ENCODE measurements around the gene CDC42BPG. TPM values are rescaled to one million over a fixed set of nuclear protein-coding genes. Genes with fewer than 3 reads are reported as not detected.

Gene CDC42BPG
- total and polyA plus RNA-seq, 11 donors: 0.12 to 0.50 (median 0.20) TPM; not detected in 1

DNA sequence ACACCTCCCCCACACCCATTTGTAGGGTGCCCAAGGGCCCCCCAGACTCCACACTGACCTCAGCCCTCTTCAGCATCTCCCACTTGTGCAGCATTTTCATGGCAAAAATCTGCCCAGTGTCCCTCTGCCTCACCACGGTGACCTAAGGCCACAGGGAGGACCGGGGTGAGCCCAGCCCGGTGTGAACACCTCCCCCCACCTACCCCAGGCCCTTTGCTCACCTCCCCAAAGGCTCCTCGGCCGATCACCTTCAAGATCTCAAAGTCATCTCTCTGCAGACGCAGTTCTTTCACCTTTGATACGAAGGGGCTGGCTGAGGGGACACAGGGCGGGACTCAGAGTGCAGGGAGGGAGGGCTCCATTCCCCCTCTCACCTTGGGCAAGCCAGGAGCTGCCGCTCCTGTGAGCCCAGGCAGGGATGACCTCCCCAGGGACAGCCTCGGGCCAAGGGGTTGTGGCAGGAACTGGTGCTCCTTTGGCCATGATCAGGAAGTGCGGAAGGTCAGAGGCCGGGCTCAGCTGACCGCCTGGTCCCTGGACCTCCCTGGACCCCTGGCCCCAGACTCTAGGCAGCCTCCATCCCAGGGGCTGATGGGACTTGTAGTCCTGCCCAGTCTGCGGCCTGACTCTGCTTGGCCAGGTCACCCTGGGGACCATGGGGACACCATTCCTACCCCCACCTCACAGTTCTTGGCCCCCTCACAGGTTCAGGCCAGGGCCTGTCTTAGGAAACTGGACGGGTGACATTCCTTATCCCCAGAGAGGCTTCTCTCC, 2.7 kb downstream of the CDC42BPG start:
- intact Hi-C loops (cut with DNase I): loop anchor here in 8 of 10 donors (5.0 to 10.0 kb wide), 5 partner anchors 153 to 273 kb away; partner anchors contain the start of genes ARL2 (in 4 of the 8), TM7SF2 (in 2 of the 8), ZNHIT2 (in 2 of the 8) and BATF2 (in 1 of the 8)
- H3K4me1 ChIP-seq: peaks cover 0 to 13% (median 6%) of the 10 kb centered on the region in 12 donors
- H3K27ac ChIP-seq: no peak overlapping the region
- H3K36me3 ChIP-seq: no peaks in the 10 kb centered on the region
- no peaks in the 10 kb centered on the region for H3K9me3 ChIP-seq
- 89 to 96% (median 91%) methylated on average over 8 to 15 of the region's 15 CpGs for WGBS, 4 donors
- no peak for TF ChIP-seq CTCF (IDR thresholded peaks at IDR 0.05)
- no peak for TF ChIP-seq POLR2A (IDR thresholded peaks at IDR 0.05)
- H3K4me3 ChIP-seq: no peak overlapping the region
- peaks cover 0 to 4% (median 0%) of the 10 kb centered on the region in 9 donors for H3K27me3 ChIP-seq
- ATAC-seq (no peak), DNase-seq (no peak)

- ATAC-seq (no peak), DNase-seq (no peak)
- H3K4me3 ChIP-seq: no peak overlapping the region
- WGBS, 4 donors: 89 to 92% (median 89%) methylated on average over 7 to 24 of the region's 24 CpGs
- TF ChIP-seq POLR2A (IDR thresholded peaks at IDR 0.05): no peak
- TF ChIP-seq CTCF (IDR thresholded peaks at IDR 0.05): no peak
- intact Hi-C loops (cut with DNase I): loop anchor here in 8 of 10 donors (5.0 to 10.0 kb wide), 5 partner anchors 155 to 275 kb away; partner anchors contain the start of genes ARL2 (in 4 of the 8), TM7SF2 (in 2 of the 8), ZNHIT2 (in 2 of the 8) and BATF2 (in 1 of the 8)
- no peaks in the 10 kb centered on the region for H3K9me3 ChIP-seq
- no peaks in the 10 kb centered on the region for H3K36me3 ChIP-seq
- peaks cover 0 to 4% (median 0%) of the 10 kb centered on the region in 9 donors for H3K27me3 ChIP-seq
- H3K4me1 ChIP-seq: peaks cover 0 to 12% (median 6%) of the 10 kb centered on the region in 12 donors
- no peak overlapping the region for H3K27ac ChIP-seq
Measured at GRCh38 chr11:64839887-64840782, 4.3 kb downstream of the CDC42BPG start.

- TF ChIP-seq POLR2A (IDR thresholded peaks at IDR 0.05): no peak
- TF ChIP-seq CTCF (IDR thresholded peaks at IDR 0.05): no peak
- intact Hi-C loops (cut with DNase I): no loop called here
- H3K27ac ChIP-seq: no peak overlapping the region
- no peak overlapping the region for H3K4me3 ChIP-seq
- H3K36me3 ChIP-seq: no peaks in the 10 kb centered on the region
- no peaks in the 10 kb centered on the region for H3K9me3 ChIP-seq
- no peaks in the 10 kb centered on the region for H3K27me3 ChIP-seq
- ATAC-seq (no peak), DNase-seq (no peak)
- H3K4me1 ChIP-seq: peaks cover 0 to 4% (median under 1%) of the 10 kb centered on the region in 12 donors
- 89 to 91% (median 91%) methylated on average over 9 to 13 of the region's 13 CpGs for WGBS, 4 donors
Measured at GRCh38 chr11:64839335-64839734, 5.1 kb downstream of the CDC42BPG start.

Data from heart left ventricle (tissue), 16 donors.